SU-DHL-6 (cell line): ENCODE data around the gene RIMBP2.

ENCODE experiments used
- EZH2phosphoT487 ChIP-seq: fragments of 200-600 bp; sonication (generic), shearing (Covaris generic); conservative IDR thresholded peaks from 2 replicates; pipeline ENCODE4 v1.6.1; 2018; ENCODE audit warnings: mild to moderate bottlenecking, antibody characterized with exemption, low read length, moderate library complexity, mixed read lengths
- TF ChIP-seq, protein P1 (sequence below): fragments of 200-600 bp; sonication (generic); IDR thresholded peaks from one replicate; pipeline ENCODE4 v1.5.1; 2017; ENCODE audit warnings: antibody characterized with exemption, mild to moderate bottlenecking, low read length, moderate library complexity; ENCODE audit not compliant: insufficient read depth, poor library complexity, severe bottlenecking

DNA sequence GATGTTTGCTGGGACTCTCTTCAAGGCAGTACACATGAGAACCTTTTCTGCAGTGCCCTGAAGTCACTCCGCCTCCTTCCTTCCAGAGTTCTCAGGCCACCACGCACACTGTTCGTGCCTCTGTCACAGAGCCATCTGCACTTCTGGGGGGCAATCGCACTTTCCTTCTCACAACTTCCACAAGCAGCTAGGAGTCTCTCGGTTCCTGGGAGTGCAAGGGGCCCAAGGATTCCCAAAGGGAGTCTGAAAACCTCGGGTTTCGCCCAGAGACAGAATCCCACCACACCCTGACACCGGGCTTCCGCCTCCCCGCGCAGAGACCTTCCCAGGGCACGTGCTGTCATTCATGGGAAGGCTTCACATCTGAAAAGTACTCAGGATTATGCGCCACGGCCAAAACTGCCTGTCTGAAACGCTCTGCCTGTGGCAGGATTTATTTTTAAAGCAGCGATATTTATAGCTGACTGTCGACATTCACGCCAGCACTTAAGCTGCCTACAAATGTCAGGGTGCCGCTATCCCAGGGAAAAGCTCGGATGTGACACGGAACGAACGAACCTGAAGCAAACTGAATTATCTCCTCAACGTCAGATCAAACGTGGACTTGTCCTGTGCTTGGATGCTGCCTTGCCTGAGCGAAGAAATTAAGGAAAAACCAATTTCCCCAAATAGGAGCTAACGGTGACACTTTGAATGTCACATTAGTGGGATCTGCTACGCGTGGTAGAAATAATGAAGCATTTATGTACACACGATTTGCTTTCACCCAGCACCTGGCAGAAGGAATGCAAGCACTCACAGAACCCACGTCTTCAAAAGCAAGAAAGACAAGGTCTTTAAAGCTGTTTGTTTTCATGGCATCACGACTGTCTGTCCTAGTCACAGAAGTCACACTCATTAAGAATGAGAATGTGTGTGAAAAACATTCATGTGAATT is 224.4 kb downstream of the RIMBP2 start:
- TF ChIP-seq, protein P1, sequence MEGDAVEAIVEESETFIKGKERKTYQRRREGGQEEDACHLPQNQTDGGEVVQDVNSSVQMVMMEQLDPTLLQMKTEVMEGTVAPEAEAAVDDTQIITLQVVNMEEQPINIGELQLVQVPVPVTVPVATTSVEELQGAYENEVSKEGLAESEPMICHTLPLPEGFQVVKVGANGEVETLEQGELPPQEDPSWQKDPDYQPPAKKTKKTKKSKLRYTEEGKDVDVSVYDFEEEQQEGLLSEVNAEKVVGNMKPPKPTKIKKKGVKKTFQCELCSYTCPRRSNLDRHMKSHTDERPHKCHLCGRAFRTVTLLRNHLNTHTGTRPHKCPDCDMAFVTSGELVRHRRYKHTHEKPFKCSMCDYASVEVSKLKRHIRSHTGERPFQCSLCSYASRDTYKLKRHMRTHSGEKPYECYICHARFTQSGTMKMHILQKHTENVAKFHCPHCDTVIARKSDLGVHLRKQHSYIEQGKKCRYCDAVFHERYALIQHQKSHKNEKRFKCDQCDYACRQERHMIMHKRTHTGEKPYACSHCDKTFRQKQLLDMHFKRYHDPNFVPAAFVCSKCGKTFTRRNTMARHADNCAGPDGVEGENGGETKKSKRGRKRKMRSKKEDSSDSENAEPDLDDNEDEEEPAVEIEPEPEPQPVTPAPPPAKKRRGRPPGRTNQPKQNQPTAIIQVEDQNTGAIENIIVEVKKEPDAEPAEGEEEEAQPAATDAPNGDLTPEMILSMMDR, result no peak
- no peak for TF ChIP-seq EZH2phosphoT487
